Activated T-cell treated with anti-CD3 and anti-CD28 coated beads, Interleukin-2, amount 50 U/mL, for 24 hours (primary cell): Measurements from ENCODE around the gene RBFOX2.

Experiments
- DNase-seq: peaks from one replicate; pipeline ENCODE4 v3.0.0-alpha.2; 2020
- H3K27ac Mint-ChIP-seq: 2 replicates; pipeline ENCODE4 v1.8.0; 2020; ENCODE audit warnings: mild to moderate bottlenecking, mixed read lengths
- H3K27me3 Mint-ChIP-seq: 2 replicates; pipeline ENCODE4 v1.8.0; 2020; ENCODE audit warnings: mixed read lengths
- H3K36me3 Mint-ChIP-seq: 2 replicates; pipeline ENCODE4 v1.8.0; 2020; ENCODE audit warnings: low read depth, mixed read lengths
- H3K4me1 Mint-ChIP-seq: 2 replicates; pipeline ENCODE4 v1.8.0; 2020; ENCODE audit warnings: low read depth, mixed read lengths
- H3K4me3 Mint-ChIP-seq: 2 replicates; pipeline ENCODE4 v1.8.0; 2020; ENCODE audit warnings: mild to moderate bottlenecking, moderate library complexity, mixed read lengths
- H3K9me3 Mint-ChIP-seq: 2 replicates; pipeline ENCODE4 v1.8.0; 2020; ENCODE audit warnings: mixed read lengths

Gene RBFOX2

GRCh38 chr22:35766654-35767580 is 261.7 kb downstream of the RBFOX2 start:
- no peaks in the 10 kb centered on the region for H3K9me3 Mint-ChIP-seq
- no peak for DNase-seq
- H3K4me1 Mint-ChIP-seq: no peaks in the 10 kb centered on the region
- H3K27me3 Mint-ChIP-seq: peaks cover 5% of the 10 kb centered on the region
- H3K36me3 Mint-ChIP-seq: no peaks in the 10 kb centered on the region
- H3K4me3 Mint-ChIP-seq: no peak overlapping the region
- H3K27ac Mint-ChIP-seq: no peak overlapping the region

DNA sequence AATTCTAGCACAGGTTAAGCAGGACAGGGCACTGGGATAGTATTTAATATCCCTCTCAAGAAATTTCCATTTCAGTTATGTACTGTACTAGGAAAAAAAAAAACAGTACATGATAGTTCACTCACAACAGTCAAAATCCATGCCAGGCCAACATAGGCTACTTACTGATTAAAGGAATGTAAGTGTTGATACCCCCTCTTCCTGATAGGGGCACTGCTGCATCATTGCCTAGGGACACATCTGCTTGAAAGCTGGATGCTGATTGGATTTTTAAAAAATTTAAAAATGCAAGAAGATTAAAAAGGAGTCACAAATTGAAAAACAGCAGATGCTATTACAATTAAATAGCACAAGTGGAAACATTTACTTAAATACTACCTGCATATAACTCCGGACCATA is 267.6 kb downstream of the RBFOX2 start:
- H3K27ac Mint-ChIP-seq: no peak overlapping the region
- H3K4me1 Mint-ChIP-seq: no peaks in the 10 kb centered on the region
- peaks cover 5% of the 10 kb centered on the region for H3K27me3 Mint-ChIP-seq
- no peaks in the 10 kb centered on the region for H3K9me3 Mint-ChIP-seq
- H3K4me3 Mint-ChIP-seq: no peak overlapping the region
- H3K36me3 Mint-ChIP-seq: no peaks in the 10 kb centered on the region
- DNase-seq: no peak

GRCh38 chr22:35758394-35758793 is 270.2 kb downstream of the RBFOX2 start:
- no peak overlapping the region for H3K27ac Mint-ChIP-seq
- DNase-seq: no peak
- H3K4me3 Mint-ChIP-seq: no peak overlapping the region
- no peaks in the 10 kb centered on the region for H3K9me3 Mint-ChIP-seq
- no peaks in the 10 kb centered on the region for H3K36me3 Mint-ChIP-seq
- H3K4me1 Mint-ChIP-seq: peaks cover 4% of the 10 kb centered on the region
- no peaks in the 10 kb centered on the region for H3K27me3 Mint-ChIP-seq

DNA sequence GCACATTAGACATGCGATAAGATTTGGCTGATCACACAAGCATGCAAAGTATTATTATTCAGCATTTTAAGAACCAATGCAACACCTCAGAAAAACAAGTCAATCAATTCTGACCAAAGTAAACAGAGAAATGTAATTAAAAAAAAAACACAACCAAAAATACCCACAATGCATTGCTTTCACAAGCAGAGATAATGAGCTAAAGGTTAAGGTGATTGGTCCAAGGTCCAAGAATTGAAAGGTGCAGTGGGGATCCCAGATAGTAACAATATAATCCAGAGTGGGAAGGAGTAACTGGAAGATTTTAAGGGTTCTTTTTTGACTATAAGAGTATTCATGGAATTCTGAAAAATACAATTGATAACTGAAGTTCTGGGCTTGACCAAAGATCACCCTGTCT is 271.9 kb downstream of the RBFOX2 start:
- peaks cover 4% of the 10 kb centered on the region for H3K4me1 Mint-ChIP-seq
- H3K4me3 Mint-ChIP-seq: no peak overlapping the region
- H3K36me3 Mint-ChIP-seq: no peaks in the 10 kb centered on the region
- no peak overlapping the region for H3K27ac Mint-ChIP-seq
- no peaks in the 10 kb centered on the region for H3K27me3 Mint-ChIP-seq
- H3K9me3 Mint-ChIP-seq: no peaks in the 10 kb centered on the region
- no peak for DNase-seq

DNA sequence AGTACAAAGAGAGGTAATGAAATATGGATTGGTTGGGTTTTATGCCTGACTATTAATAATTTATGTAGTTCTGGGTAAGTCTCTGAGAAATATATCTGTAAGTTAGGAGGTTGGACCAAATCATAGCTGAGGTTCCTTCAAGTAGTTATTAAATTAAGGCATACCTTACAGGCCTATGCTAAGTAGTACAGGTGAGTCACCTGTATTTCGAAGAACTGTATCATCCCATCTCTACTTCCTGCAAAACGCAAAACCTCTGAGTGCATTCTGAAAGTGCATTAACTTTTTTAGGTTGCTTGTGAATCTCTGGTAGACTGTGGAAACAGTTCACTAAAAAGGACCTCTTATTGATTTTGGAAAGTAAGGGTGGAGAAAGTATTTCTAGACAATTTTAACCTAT is 273.9 kb downstream of the RBFOX2 start:
- H3K4me1 Mint-ChIP-seq: peaks cover 4% of the 10 kb centered on the region
- no peak for DNase-seq
- no peaks in the 10 kb centered on the region for H3K36me3 Mint-ChIP-seq
- no peaks in the 10 kb centered on the region for H3K27me3 Mint-ChIP-seq
- H3K9me3 Mint-ChIP-seq: no peaks in the 10 kb centered on the region
- no peak overlapping the region for H3K4me3 Mint-ChIP-seq
- H3K27ac Mint-ChIP-seq: no peak overlapping the region

- no peak for DNase-seq
- Mint-ChIP-seq H3K27me3 (no peaks in the 10 kb centered on the region), H3K4me1 (peaks cover 4% of the 10 kb centered on the region), H3K4me3 (no peak overlapping the region), H3K27ac (no peak overlapping the region), H3K9me3 (no peaks in the 10 kb centered on the region), H3K36me3 (no peaks in the 10 kb centered on the region)
Observed at GRCh38 chr22:35752863-35753189, 275.8 kb downstream of the RBFOX2 start.

DNA sequence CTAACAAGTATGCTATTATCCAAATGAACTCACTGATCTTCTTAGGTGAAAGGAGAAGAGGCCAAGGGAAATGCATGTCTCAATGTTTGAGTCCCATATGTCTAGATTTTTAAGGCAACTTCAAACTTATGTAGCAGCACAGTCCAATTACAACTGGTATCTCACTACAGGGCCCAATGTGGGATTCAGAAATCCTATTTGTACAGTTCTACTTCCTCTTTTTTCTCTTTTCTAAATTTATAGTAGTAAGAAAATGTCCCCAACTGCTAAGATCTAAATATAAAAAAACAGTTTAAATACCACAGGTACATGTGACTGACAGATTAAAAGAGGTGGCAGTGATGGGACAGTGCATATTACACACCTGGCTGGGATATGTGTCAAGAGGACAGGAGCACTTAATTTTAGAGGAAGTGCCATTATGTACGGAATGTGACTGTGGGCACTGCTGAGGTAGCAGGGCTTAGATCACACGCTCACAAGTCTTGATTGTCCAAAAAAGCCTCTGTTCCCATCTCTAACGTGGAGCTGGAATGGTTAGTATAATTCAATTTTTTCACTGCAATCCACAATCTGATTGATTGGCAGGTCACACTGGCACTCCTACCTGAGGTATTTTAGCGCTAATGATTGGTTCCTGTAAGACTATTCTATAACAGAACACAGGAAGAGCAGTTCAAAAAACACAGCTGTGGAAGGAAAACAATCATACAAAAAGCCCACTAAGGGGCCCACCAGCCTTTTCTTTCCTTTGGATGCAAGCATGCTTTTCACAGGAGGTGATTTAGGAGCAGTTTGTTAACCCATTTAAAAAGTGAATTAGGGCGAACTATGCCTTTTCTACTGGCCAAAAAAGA is 276.4 kb downstream of the RBFOX2 start:
- H3K36me3 Mint-ChIP-seq: no peaks in the 10 kb centered on the region
- no peak overlapping the region for H3K4me3 Mint-ChIP-seq
- no peak for DNase-seq
- H3K27me3 Mint-ChIP-seq: no peaks in the 10 kb centered on the region
- H3K9me3 Mint-ChIP-seq: no peaks in the 10 kb centered on the region
- H3K27ac Mint-ChIP-seq: no peak overlapping the region
- H3K4me1 Mint-ChIP-seq: peaks cover 4% of the 10 kb centered on the region

GRCh38 chr22:35749808-35750207 is 278.8 kb downstream of the RBFOX2 start:
- H3K27ac Mint-ChIP-seq: no peak overlapping the region

GRCh38 chr22:35746946-35747703 is 281.5 kb downstream of the RBFOX2 start:
- Mint-ChIP-seq H3K27ac (no peak overlapping the region), H3K9me3 (no peaks in the 10 kb centered on the region), H3K4me1 (no peaks in the 10 kb centered on the region), H3K4me3 (no peak overlapping the region), H3K27me3 (no peaks in the 10 kb centered on the region), H3K36me3 (no peaks in the 10 kb centered on the region)
- DNase-seq: no peak

More at GRCh38 chr22:35749808-35750207, 278.8 kb downstream of the RBFOX2 start:
- Mint-ChIP-seq H3K4me3 (no peak overlapping the region), H3K27me3 (no peaks in the 10 kb centered on the region), H3K9me3 (no peaks in the 10 kb centered on the region), H3K4me1 (peaks cover 2% of the 10 kb centered on the region), H3K36me3 (no peaks in the 10 kb centered on the region)
- no peak for DNase-seq

GRCh38 chr22:35746248-35746647 is 282.4 kb downstream of the RBFOX2 start:
- Mint-ChIP-seq H3K27me3 (no peaks in the 10 kb centered on the region), H3K27ac (no peak overlapping the region), H3K9me3 (no peaks in the 10 kb centered on the region), H3K36me3 (no peaks in the 10 kb centered on the region), H3K4me3 (no peak overlapping the region), H3K4me1 (no peaks in the 10 kb centered on the region)
- DNase-seq: no peak

DNA sequence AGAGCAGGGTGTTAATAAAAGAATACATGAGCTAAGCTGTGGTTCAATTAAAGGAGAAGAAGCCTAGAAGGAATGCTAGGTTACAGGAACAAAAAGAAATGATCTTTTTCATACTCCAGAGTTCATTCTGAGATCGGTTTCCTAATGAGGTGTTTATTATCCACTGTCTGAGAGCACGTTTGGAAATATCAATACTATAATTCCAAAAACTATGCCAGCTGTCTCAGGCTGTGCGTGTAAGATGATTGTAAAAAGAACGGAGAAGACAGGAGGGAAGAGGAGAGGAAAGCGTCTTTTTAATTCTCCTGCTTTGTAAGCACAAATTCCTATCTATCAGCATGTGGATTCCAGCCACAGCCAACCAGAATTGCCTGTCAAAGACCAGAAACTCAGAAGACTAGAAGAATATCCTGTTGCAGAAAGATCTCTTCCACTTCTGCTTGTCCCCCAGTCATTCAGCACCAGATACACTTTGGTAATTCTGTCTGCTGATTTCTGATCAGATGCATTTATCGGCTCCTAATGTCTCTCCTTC is 285.2 kb downstream of the RBFOX2 start:
- Mint-ChIP-seq H3K27me3 (no peaks in the 10 kb centered on the region), H3K9me3 (no peaks in the 10 kb centered on the region)

GRCh38 chr22:35742342-35743100 is 286.1 kb downstream of the RBFOX2 start:
- Mint-ChIP-seq H3K27me3 (no peaks in the 10 kb centered on the region), H3K4me3 (no peak overlapping the region), H3K36me3 (no peaks in the 10 kb centered on the region), H3K4me1 (no peaks in the 10 kb centered on the region), H3K9me3 (no peaks in the 10 kb centered on the region), H3K27ac (no peak overlapping the region)
- DNase-seq: no peak

More for the DNA sequence above, 285.2 kb downstream of the RBFOX2 start:
- H3K27ac Mint-ChIP-seq: no peak overlapping the region
- no peaks in the 10 kb centered on the region for H3K4me1 Mint-ChIP-seq
- no peak for DNase-seq
- no peak overlapping the region for H3K4me3 Mint-ChIP-seq
- no peaks in the 10 kb centered on the region for H3K36me3 Mint-ChIP-seq

DNA sequence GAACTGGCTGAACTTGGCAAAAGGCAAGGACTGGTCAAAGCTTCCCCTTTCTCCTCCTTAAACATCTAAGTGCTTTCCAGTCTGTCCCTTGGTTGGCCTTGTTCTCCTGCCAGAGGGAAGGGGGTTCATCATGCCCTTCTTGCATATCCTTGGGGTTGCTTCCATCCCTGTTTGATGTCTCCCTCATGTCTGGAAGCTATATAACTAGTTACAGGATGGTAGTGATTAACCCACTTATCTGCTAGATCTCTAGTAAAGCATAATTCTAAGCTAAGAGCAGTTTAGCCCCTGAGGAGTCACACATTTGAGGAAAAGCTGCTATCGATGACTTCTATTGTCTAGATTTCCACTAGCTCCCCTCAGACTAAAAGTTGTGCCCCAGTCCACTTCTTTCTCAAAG is 288.0 kb downstream of the RBFOX2 start:
- no peak overlapping the region for H3K4me3 Mint-ChIP-seq
- H3K27me3 Mint-ChIP-seq: no peaks in the 10 kb centered on the region
- DNase-seq: no peak

DNA sequence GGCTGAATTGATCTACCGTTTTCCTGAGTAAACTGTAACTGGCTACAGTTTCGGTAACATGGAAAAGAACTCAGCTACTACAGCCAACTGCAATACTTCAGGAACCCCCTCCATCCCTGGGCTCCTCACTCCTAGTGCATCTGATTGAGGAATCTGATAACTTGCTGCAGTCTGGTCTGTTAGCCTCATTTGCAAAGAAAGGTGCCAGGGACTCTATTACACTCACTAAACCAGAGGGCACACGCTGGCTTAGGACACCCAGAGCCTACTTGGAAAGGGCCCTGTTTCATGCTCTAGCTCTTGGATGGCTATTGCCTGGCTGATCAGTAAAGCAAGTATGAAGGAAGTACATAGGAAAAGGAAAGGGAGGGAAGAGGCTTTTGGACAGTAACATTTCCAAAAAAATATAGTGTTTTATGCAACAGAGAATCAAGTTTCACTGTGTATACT is 288.7 kb downstream of the RBFOX2 start:
- no peak overlapping the region for H3K27ac Mint-ChIP-seq
- no peaks in the 10 kb centered on the region for H3K4me1 Mint-ChIP-seq
- H3K4me3 Mint-ChIP-seq: no peak overlapping the region
- no peaks in the 10 kb centered on the region for H3K27me3 Mint-ChIP-seq
- no peaks in the 10 kb centered on the region for H3K36me3 Mint-ChIP-seq
- no peaks in the 10 kb centered on the region for H3K9me3 Mint-ChIP-seq
- DNase-seq: no peak

More for the DNA sequence above, 288.0 kb downstream of the RBFOX2 start:
- Mint-ChIP-seq H3K27ac (no peak overlapping the region), H3K9me3 (no peaks in the 10 kb centered on the region), H3K4me1 (no peaks in the 10 kb centered on the region), H3K36me3 (no peaks in the 10 kb centered on the region)
